PFSK-1 (cell line): Measurements from ENCODE around the gene ERN1.

ENCODE experiments used
- POLR2AphosphoS5 ChIP-seq: IDR thresholded peaks from 2 replicates; pipeline ENCODE4 v1.6.1; 2012; ENCODE audit warnings: low read depth, mild to moderate bottlenecking, control low read depth, low read length, moderate library complexity
- REST ChIP-seq, 2 experiments: IDR thresholded peaks; 2 replicates each; pipeline versions ENCODE4 v1.6.1 to v1.8.0; 2011 to 2012; ENCODE audit warnings: low read depth in 2 of 2, low read length in 2 of 2, control low read depth in 1 of 2, inconsistent platforms in 1 of 2, mild to moderate bottlenecking in 1 of 2, moderate library complexity in 1 of 2; ENCODE audit not compliant: insufficient read depth in 1 of 2
- SIN3A ChIP-seq: IDR thresholded peaks from 2 replicates; pipeline ENCODE4 v1.6.1; 2012; ENCODE audit warnings: mild to moderate bottlenecking, low read length, moderate library complexity, borderline replicate concordance; ENCODE audit not compliant: insufficient read depth

GRCh38 chr17:64087252-64088005 is 42.5 kb downstream of the ERN1 start:
- TF ChIP-seq REST (IDR thresholded peaks at IDR 0.05; ENCODE audit: insufficient read depth in 1 of 2, low read depth in 2 of 2, low read length in 2 of 2) (no peak), POLR2AphosphoS5 (no peak), SIN3A (no peak)
